Testis (tissue), 2 donors: ENCODE data around the gene SEL1L3.

Experiments
- POLR2A ChIP-seq: fragments of 450-650 bp; IDR thresholded peaks from one replicate; pipeline ENCODE4 v1.6.1; 2017; ENCODE audit warnings: antibody characterized with exemption, mild to moderate bottlenecking, moderate library complexity
- TF ChIP-seq, protein P1 (sequence below), 3 experiments: fragments of 450-650 bp in 2 of 3; fragments of 200-600 bp in 1 of 3; sonication (generic) in 1 of 3; IDR thresholded peaks; one replicate each; pipeline ENCODE4 v1.5.1; 2016 to 2019; ENCODE audit warnings: antibody characterized with exemption in 3 of 3, mild to moderate bottlenecking in 2 of 3, moderate library complexity in 1 of 3

DNA sequence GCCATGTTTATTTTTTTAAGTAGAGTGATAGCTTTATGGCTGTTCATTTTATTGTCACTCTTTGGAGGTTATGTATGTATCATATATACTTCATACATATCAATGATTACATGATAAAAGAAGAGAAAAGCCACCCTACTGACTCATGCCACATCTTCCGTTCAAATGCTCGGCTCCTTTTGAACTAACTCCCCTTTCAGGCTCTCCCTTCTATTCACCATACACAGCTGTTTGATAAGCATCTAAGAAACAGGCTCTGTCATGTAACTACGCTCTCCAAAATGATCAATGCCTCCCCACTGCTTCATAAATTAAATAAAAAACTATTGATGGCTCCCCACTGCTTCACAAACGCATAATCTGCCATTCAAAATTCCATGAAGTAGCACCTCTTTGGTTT, 89.4 kb downstream of the SEL1L3 start:
- TF ChIP-seq, protein P1, sequence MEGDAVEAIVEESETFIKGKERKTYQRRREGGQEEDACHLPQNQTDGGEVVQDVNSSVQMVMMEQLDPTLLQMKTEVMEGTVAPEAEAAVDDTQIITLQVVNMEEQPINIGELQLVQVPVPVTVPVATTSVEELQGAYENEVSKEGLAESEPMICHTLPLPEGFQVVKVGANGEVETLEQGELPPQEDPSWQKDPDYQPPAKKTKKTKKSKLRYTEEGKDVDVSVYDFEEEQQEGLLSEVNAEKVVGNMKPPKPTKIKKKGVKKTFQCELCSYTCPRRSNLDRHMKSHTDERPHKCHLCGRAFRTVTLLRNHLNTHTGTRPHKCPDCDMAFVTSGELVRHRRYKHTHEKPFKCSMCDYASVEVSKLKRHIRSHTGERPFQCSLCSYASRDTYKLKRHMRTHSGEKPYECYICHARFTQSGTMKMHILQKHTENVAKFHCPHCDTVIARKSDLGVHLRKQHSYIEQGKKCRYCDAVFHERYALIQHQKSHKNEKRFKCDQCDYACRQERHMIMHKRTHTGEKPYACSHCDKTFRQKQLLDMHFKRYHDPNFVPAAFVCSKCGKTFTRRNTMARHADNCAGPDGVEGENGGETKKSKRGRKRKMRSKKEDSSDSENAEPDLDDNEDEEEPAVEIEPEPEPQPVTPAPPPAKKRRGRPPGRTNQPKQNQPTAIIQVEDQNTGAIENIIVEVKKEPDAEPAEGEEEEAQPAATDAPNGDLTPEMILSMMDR (IDR thresholded peaks at IDR 0.05), result no peak
- TF ChIP-seq POLR2A, result no peak
